HG03354 (cell line): ENCODE measurements around the gene C9orf43.
"Not testable (repeated sequence)": the region's sequence is repeated elsewhere in the genome, so short reads cannot be mapped to it uniquely, and the experiment has no call there.

Source experiments
- ATAC-seq: cut with Tn5 transposase; IDR thresholded peaks from one replicate; pipeline ENCODE4 v1.9.1; 2021; ENCODE audit warnings: mild to moderate bottlenecking; ENCODE audit not compliant: unreplicated experiment, poor library complexity, severe bottlenecking

Gene C9orf43, protein sequence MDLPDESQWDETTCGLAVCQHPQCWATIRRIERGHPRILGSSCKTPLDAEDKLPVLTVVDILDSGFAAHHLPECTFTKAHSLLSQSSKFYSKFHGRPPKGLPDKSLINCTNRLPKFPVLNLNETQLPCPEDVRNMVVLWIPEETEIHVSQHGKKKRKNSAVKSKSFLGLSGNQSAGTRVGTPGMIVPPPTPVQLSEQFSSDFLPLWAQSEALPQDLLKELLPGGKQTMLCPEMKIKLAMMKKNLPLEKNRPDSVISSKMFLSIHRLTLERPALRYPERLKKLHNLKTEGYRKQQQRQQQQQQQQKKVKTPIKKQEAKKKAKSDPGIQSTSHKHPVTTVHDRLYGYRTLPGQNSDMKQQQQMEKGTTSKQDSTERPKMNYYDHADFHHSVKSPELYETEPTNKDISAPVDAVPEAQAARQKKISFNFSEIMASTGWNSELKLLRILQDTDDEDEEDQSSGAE

DNA sequence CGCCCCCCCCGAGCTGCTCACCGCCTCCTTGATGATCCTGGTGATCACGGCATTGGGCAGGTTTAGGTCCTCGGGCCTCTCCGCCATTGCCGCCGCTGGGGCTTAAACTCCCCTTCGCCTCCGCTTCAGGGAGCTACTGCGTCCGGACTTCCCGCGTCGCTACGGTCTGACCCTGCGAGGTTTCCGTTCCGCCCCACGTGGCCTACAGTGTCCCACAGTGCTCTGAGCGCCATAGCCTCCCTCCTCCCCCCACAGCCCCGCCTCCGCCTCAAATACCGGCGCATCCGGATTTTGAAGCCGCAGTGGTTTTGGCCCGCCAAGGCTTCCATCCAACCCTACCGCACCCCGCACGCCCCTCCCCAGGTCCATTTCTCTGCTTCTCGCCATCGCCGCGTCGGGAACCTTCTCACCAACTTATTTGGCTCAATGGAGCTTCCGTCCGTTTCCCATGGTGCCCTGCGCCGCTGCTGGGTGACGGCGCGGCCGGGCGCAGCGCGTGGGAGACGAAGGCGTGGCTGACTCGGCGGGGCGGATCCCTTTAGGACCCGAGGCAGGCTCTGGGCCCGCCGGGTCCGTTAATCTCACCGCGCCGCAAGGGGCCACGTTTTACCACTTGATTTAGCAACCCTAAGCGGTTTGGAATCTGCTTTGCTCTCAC is at the start of gene C9orf43, which contains the start of gene POLE3:
Gene C9orf43 (plus strand): TSS at position 541 of the 658 bp plus-strand sequence. CDS start 2,747 bp downstream, outside the sequence.
Gene POLE3 (minus strand): TSS at position 469 of the 658 bp plus-strand sequence. CDS start 382 bp downstream, at position 87.
- peak; percentile 96 for ATAC-seq

DNA sequence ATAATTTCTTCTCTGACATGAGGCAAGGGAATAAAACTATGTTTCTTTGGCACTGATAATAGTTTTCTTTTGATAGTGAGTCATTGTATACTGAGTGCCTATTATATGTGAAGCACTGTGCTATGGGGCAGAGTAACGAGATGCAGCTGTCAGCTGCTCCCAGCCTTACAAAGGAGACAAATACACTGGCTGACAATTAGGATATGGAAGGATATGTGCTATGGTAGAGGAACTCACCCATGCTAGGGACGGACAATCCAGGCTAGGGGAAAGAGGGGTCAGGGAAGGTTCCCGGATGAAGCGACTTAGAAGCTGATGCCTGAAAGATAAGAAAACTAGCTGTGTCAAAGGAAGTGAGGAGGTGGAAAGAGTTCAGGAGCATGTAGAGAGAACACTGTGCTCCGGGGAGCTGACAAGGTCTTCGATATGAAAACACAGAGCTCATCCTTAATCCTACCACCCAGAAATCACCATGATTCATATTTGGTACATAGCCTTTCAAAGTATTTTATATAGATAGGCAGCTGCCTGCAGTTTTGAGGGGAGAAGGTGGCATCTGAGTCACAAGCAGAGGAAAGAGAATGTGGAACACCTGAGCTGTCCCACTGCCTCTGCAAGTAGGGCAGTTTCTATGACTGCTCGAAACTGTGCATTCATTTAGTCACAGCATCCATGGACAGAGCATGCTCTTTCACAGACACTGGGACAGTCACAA is 49.1 kb upstream of the C9orf43 start:
- ATAC-seq, result no peak

DNA sequence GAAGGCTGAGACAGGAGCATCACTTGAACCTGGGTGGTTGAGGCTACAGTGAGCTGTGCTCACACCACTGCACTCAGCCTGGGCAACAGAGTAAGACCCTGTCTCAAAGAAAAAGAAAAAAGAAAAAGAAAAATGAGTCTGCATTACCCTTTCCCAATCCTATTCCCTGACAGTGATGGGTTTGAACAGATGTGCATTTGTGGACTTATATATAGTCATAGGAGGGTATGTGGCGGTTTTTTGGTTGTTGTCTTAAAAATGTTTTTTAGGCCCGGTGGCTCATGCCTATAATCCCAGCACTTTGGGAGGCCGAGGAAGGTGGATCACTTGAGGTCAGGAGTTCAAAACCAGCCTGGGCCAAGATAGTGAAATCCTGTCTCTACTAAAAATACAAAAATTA is 47.2 kb upstream of the C9orf43 start:
- no peak for ATAC-seq

DNA sequence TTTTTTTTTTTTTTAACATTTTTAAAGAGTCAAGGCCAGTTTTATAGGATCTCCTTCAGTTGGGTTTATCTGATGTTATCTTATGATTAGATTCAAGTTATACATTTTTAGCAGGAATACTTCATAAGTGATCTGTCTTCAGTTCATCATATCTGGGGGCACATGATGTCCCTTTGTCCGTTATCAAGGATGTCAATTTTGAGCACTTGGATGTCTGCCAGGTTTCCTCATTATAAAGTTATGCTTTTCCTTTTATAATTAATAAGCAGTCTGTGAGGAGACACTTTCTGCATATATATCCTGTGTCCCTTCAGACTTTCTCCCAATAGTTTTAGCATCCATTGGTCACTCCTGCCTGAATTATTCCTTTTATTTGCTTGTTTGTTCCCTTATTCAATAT is 45.6 kb upstream of the C9orf43 start:
- ATAC-seq, result no peak

DNA sequence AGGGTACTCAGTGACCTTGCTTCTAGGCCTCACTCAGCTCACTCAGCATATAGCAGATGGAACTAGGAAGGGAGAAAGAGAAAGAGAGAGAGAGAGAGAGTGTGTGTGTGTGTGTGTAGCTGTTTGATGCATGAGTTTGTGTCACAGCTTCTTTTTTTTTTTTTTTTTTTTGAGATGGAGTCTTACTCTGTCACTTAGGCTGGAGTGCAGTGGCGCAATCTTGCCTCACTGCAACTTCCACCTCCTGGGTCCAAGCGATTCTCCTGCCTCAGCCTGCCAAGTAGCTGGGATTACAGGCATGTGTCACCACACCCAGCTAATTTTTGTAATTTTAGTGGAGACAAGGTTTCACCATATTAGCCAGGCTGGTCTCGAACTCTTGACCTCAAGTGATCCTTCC is 44.9 kb upstream of the C9orf43 start:
- not testable (repeated sequence) for ATAC-seq

DNA sequence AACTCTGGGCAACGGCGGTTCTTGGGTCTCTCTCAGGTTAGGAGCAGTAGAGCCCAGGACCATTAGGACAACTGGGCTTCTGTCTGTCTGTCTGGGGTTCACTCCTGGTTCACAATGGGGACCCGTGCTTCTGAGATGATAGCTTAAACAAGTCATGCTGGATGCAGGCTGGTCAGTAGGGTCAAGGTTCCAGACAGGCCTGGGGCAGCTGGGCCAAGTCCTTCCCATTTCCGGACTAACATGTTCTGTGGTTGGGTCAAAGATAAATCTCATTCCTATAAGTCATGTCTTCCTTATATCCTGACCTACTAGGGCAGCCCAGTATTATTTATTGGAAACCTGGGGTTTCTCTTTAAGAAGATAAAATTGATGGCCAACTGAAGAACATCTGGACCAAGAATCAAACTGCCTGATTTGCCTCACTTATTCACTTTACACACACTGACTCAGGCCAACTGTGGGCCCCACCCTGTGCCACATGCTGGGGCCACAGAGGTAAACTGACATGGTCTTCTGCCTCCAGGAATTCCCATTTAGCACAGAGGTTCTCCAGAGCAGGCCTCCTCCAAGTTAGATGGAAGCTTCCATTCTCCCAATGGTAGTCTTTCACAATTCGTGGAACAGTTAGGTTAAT is 42.1 kb upstream of the C9orf43 start:
- ATAC-seq, result no peak

DNA sequence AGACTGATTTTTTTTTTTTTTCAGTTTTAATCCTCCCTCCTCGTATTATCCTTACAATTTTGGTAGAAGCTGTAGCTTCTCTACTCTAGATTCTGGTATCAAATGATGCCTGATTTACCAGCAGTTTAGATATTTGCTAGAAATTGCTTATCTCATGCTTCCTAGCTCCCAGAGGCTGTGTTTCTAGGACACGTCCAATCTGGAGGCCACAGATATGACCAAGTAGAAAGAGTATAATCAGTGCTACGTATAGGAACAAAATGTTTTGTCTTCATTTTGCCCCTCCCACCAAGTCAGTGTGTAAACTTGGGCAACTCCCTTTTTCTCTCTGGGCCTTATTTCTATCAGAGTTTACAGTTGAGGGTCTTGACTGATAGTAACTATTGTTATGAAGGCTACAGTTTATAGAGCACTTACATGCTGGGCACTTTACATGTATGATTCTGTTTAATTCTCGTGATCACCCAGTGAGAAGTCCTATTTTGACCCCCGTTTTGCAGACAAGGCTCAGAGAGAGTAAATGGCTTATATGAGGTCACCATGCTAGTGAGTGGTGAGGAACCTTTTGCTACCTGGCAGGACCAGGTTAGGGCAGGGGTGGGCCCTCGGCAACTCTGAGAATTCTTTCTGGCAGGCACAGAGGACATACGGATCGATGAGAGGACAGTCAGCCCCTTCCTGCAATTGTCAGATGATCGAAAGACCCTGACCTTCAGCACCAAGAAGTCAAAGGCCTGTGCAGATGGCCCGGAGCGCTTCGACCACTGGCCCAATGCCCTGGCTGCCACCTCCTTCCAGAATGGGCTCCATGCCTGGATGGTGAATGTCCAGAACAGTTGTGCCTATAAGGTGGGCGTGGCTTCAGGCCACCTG is 41.3 kb upstream of the C9orf43 start:
- no peak for ATAC-seq

DNA sequence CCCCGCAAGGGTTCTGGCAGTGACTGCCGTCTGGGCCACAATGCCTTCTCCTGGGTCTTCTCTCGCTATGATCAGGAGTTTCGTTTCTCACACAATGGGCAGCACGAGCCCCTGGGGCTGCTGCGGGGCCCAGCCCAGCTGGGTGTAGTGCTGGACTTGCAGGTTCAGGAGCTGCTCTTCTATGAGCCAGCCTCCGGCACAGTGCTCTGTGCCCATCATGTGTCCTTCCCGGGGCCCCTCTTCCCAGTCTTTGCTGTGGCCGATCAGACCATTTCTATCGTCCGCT is 40.7 kb upstream of the C9orf43 start:
- no peak for ATAC-seq

DNA sequence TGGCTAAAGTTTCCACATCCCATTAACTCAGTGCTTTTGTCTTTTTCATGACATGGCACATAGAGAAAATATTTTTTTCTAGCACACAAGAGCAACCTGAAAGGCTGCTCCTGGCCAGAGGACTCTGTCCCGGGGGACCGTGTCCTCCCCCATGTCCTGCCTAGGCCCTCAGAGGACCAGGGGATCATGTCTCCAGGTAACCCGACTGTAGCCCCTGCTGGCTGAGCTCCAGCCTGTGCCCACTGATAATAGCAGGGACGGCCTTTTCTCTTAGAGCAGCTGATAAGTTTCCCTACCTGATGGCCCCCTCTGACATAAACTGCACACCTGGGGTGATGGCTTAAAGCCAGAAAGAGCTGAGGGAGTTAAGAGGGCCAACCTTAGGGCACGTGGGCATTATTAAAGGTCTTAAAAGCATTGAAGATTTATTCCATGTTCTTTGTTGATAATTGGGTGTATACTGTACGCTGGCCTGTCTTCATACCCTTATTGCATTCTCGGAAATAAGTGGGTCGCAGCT is 39.7 kb upstream of the C9orf43 start:
- no peak for ATAC-seq

DNA sequence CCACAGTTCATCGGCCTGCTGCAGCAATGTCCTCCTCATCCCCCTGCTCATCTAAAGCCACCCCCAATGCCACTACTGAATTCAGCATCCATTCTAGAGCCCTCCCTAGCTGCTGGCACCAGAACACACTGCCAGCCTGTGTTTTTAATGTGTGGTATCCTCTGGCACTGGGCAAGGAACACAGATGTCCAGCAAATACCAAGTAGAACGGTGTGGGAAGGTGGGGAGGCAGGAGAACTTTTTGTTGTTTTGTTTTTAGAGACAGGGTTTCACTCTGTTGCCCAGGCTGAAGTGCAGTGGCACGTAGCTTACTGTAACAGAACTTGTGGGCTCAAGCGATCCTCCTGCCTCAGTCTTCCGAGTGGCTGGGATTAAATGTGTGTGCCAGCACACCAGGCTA is 38.5 kb upstream of the C9orf43 start:
- ATAC-seq, result no peak

DNA sequence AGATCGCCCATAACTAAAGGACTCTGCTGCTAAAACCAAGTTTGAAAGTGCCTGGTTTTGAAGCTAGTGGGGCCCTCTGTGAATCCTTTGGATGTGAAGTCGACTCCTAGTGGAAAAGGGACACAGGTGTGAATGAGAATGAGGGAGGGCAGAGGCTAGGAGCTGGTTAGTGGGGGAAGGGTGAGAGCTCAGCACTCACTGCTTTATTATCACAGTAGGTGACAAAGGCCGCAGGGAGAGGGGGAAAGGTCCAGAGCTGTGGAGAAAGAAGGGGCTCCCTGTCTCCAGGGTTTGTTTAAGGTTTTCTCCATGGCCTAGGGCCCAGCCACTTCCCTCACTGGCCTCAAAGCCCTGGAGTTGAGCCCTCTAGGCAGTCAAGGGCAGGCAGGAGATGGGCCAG is 37.3 kb upstream of the C9orf43 start:
- ATAC-seq, result no peak

DNA sequence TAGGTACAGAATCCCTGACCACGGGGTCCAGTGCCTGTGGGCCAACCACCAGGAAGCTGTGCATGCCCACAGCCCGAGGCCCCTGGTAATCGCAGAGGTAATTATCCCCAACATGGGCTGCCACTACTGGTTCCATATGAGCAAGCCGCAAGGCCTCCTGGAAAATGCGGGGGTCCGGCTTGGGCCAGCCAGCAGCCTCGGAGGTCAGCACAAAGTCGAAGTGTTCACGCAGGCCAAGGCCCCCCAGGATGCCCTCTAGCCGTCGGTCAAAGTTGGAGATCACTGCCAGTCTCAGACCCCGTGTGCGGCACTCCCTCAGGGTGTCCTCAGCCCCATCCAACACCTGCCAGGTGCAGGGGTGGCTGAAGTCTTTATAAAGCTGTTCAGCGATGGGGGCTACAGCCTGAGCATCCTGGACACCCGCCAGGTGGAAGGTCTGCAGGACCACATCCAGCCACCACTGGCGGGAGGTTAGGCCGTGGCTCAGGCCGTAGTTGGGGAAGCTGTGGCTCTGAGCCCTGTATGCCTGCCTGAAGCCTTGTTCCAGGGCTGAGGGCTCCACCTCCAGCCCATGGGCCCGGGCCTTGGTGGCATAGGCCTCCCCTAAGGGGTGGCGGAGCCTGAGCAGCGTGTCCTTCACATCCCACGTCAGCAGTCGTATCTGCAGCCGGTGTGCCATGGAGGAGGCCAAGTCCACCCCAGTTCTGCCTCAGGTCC is 36.7 kb upstream of the C9orf43 start:
- no peak for ATAC-seq

DNA sequence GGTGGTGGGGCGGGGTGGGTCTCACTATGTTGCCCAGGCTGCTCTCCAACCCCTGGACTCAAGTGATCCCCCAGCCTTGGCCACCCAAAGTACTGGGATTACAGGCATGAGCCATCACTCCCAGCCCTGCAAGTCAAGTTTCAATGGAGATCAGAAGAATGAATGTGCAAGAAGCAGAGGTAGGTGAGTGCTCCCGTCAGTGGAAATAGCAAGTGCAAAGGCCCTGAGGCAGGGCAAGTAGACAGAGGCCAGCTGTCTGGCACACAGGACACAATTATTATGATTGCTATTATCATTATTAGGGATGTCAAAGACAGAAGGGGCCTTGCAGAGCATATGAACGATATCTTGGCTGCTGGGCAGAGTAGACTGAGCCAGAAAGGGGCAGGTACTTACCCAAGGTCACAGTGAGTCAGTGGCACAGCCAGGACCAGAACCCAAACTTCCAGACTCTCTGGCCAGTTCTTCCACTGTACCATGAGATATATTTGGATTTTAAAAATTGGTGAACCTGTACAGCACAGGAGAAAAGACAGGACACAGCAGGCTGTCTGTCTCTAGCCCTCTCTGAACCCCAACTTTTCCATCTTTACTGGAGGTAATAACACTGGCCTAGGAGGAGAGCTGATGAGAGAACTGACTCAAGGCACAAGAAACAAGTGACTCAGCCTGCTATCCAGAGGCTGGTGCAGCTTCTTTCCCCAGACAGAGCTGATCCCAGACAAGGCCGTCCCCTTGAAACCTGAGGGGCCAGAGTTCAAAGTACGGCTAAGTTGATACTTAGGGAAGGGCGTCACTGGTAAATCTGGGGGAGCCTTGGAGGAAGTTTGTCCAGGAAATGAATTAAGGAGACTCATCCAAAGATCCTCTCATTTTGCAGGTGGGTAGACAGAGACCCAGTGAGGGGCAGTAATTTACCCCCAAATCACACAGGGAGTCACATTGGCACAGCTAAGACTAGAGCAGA is 35.2 kb upstream of the C9orf43 start:
- ATAC-seq, result no peak

DNA sequence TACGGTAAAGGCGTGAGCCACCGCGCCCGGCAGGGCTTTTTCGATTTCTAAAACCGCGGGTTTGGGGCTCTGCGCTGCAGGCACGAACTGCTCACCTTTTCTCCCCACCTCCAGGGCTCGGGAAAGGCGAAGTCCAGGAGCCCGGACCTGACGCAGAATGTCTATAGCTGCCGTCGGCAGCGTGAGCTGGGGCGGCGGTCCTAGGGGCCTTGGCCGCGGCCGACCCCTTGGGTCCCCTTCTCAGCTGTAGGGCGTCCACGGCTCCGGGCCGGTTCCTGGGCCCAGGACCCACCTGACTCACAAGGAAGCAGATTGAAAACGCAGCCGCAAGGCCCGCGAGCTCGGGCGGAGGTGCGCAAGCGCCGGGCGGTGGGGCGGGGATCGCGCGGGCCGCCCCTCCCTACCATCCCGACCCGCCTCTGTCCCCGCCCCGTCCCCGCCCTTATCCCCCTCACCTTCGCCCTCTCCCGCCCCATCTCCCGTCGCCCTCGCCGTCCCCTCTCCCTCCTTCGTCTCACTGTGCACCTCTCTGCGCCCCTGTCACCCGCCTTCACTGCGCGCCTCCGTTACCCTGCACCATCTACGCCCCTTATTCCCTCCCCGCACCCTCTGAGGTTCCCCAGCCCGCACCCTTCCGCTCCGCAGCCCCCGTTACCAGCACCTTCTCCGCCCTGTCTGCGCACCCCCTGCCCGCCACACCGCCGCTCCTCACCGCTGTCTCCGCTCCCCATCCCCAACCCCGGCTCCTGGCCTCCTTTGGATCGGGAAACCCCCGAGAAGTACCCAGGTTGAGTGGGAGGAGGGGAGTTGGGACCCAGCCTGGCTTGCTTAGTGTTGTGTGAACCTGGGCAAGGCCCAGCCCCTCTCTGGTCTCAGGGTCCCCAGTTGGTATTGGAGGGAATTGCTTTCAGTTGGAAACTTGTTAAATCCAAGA is 33.6 kb upstream of the C9orf43 start, which contains the start of gene HDHD3:
Gene HDHD3 (minus strand): TSS at position 353 of the 934 bp plus-strand sequence. CDS start 2,632 bp downstream, outside the sequence.
- ATAC-seq, result peak; percentile 88

DNA sequence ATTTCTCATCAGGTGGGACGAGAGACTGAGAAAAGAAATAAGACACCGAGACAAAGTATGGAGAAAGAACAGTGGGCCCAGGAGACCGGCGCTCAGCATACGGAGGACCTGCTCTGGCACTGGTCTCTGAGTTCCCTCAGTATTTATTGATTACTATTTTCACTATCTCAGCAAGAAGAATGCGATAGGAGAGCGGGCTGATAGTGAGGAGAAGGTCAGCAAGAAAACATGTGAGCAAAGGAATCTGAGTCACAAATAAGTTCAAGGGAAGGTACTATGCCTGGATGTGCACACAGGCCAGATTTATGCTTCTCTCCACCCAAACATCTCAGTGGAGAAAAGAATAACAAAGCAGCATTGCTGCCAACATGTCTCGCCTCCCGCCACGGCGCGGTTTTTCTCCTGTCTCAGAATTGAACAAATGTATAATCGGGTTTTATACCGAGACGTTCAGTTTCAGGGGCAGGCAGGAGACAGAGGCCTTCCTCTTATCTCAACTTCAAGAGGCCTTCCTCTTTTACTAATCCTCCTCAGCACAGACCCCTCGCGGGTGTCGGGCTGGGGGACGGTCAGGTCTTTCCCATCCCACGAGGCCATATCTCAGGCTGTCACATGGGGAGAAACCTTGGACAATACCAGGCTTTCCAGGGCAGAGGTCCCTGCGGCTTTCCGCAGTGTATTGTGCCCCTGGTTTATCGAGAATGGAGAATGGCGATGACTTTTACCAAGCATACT is 31.3 kb upstream of the C9orf43 start:
- ATAC-seq, result not testable (repeated sequence)
